ENCODE results near the gene CEP57L1. TPM values are rescaled to one million over a fixed set of nuclear protein-coding genes. Genes with fewer than 3 reads are reported as not detected.

Gene CEP57L1
- total and polyA plus RNA-seq, 7 experiments from 2014 or later, result 3.1 to 17.2 (median 6.5) TPM

- POLR2A ChIA-PET, result interaction anchor here (0.8 kb wide), 1 partner anchor 231 kb away, joined by 3 read pairs; no protein-coding TSS in a partner anchor
- intact Hi-C loops (cut with micrococcal nuclease), result no loop called here
- Mint-ChIP-seq H3K36me3 (peaks cover 0 to 9% (median 4%) of the 10 kb centered on the region in 5 donors), H3K9me3 (no peaks in the 10 kb centered on the region), H3K4me3 (no peak overlapping the region), H3K4me1 (peaks cover 0 to 4% (median 0%) of the 10 kb centered on the region in 7 donors), H3K27me3 (no peaks in the 10 kb centered on the region), H3K27ac (no peak overlapping the region)
- Histone ChIP-seq H3K4me1 (ENCODE audit: control insufficient read depth in 2 of 2, insufficient read depth in 2 of 2, low read length in 2 of 2) (no peaks in the 10 kb centered on the region), H3K36me3 (ENCODE audit: control insufficient read depth in 2 of 3, insufficient read depth in 3 of 3, low read length in 3 of 3) (no peaks in the 10 kb centered on the region), H3K27me3 (ENCODE audit: control insufficient read depth in 2 of 2, insufficient read depth in 2 of 2, low read length in 2 of 2) (no peaks in the 10 kb centered on the region), H3K9me3 (ENCODE audit: control insufficient read depth in 2 of 3, low read length in 3 of 3) (no peaks in the 10 kb centered on the region), H3K27ac (ENCODE audit: low read depth, low read length) (no peak overlapping the region), H3K4me3 (ENCODE audit: low read length) (no peak overlapping the region)
- CTCF ChIA-PET, result no interaction called here
- DNase-seq (no peak), ATAC-seq (no peak)
Observed at GRCh38 chr6:109165392-109165974, 70.2 kb downstream of the CEP57L1 start.

- DNase-seq (no peak), ATAC-seq (no peak)
- Histone ChIP-seq H3K27me3 (ENCODE audit: control insufficient read depth in 2 of 2, insufficient read depth in 2 of 2, low read length in 2 of 2) (no peaks in the 10 kb centered on the region), H3K4me1 (ENCODE audit: control insufficient read depth in 2 of 2, insufficient read depth in 2 of 2, low read length in 2 of 2) (no peaks in the 10 kb centered on the region), H3K27ac (ENCODE audit: low read depth, low read length) (no peak overlapping the region), H3K9me3 (ENCODE audit: control insufficient read depth in 2 of 3, low read length in 3 of 3) (no peaks in the 10 kb centered on the region), H3K36me3 (ENCODE audit: control insufficient read depth in 2 of 3, insufficient read depth in 3 of 3, low read length in 3 of 3) (no peaks in the 10 kb centered on the region), H3K4me3 (ENCODE audit: low read length) (no peak overlapping the region)
- POLR2A ChIA-PET, result no interaction called here
- H3K4me3 Mint-ChIP-seq, result no peak overlapping the region
- intact Hi-C loops (cut with micrococcal nuclease), result no loop called here
- no peak overlapping the region for H3K27ac Mint-ChIP-seq
- H3K9me3 Mint-ChIP-seq, result no peaks in the 10 kb centered on the region
- H3K4me1 Mint-ChIP-seq, result peaks cover 0 to 4% (median 0%) of the 10 kb centered on the region in 7 donors
- peaks cover 0 to 3% (median 0%) of the 10 kb centered on the region in 5 donors for H3K27me3 Mint-ChIP-seq
- peaks cover 0 to 7% (median 2%) of the 10 kb centered on the region in 5 donors for H3K36me3 Mint-ChIP-seq
- CTCF ChIA-PET, result no interaction called here
Observed at GRCh38 chr6:109166673-109167072, 71.4 kb downstream of the CEP57L1 start.

- CTCF ChIA-PET, result no interaction called here
- H3K4me3 Mint-ChIP-seq, result no peak overlapping the region
Observed at GRCh38 chr6:109167562-109167961, 72.3 kb downstream of the CEP57L1 start.

GRCh38 chr6:109170333-109170732 is 75.0 kb downstream of the CEP57L1 start:
- Histone ChIP-seq H3K4me3 (ENCODE audit: low read length) (no peak overlapping the region), H3K27me3 (ENCODE audit: control insufficient read depth in 2 of 2, insufficient read depth in 2 of 2, low read length in 2 of 2) (no peaks in the 10 kb centered on the region), H3K4me1 (ENCODE audit: control insufficient read depth in 2 of 2, insufficient read depth in 2 of 2, low read length in 2 of 2) (no peaks in the 10 kb centered on the region), H3K9me3 (ENCODE audit: control insufficient read depth in 2 of 3, low read length in 3 of 3) (no peaks in the 10 kb centered on the region), H3K36me3 (ENCODE audit: control insufficient read depth in 2 of 3, insufficient read depth in 3 of 3, low read length in 3 of 3) (no peaks in the 10 kb centered on the region), H3K27ac (ENCODE audit: low read depth, low read length) (no peak overlapping the region)
- Mint-ChIP-seq H3K27ac (no peak overlapping the region), H3K27me3 (peaks cover 5 to 8% (median 6%) of the 10 kb centered on the region in 5 donors), H3K4me3 (no peak overlapping the region), H3K9me3 (peaks cover 0 to 4% (median 0%) of the 10 kb centered on the region in 11 donors), H3K36me3 (peaks cover 0 to 4% (median 0%) of the 10 kb centered on the region in 5 donors), H3K4me1 (peaks cover 0 to 4% (median 0%) of the 10 kb centered on the region in 7 donors)
- ATAC-seq, result no peak
- ChIA-PET POLR2A (no interaction called here), CTCF (no interaction called here)
- no peak for DNase-seq
- intact Hi-C loops (cut with micrococcal nuclease), result no loop called here

More at GRCh38 chr6:109167562-109167961, 72.3 kb downstream of the CEP57L1 start:
- no peaks in the 10 kb centered on the region for H3K9me3 Mint-ChIP-seq
- DNase-seq, result no peak
- no peak for ATAC-seq
- peaks cover 0 to 4% (median 0%) of the 10 kb centered on the region in 7 donors for H3K4me1 Mint-ChIP-seq
- no peaks in the 10 kb centered on the region for H3K9me3 ChIP-seq (ENCODE audit: control insufficient read depth in 2 of 3, low read length in 3 of 3)
- no peak overlapping the region for H3K4me3 ChIP-seq (ENCODE audit: low read length)
- peaks cover 0 to 3% (median 0%) of the 10 kb centered on the region in 5 donors for H3K27me3 Mint-ChIP-seq
- H3K36me3 ChIP-seq (ENCODE audit: control insufficient read depth in 2 of 3, insufficient read depth in 3 of 3, low read length in 3 of 3), result no peaks in the 10 kb centered on the region
- H3K27ac ChIP-seq (ENCODE audit: low read depth, low read length), result no peak overlapping the region
- H3K36me3 Mint-ChIP-seq, result peaks cover 0 to 7% (median 0%) of the 10 kb centered on the region in 5 donors
- H3K27ac Mint-ChIP-seq, result no peak overlapping the region
- no peaks in the 10 kb centered on the region for H3K4me1 ChIP-seq (ENCODE audit: control insufficient read depth in 2 of 2, insufficient read depth in 2 of 2, low read length in 2 of 2)
- POLR2A ChIA-PET, result no interaction called here
- intact Hi-C loops (cut with micrococcal nuclease), result no loop called here
- no peaks in the 10 kb centered on the region for H3K27me3 ChIP-seq (ENCODE audit: control insufficient read depth in 2 of 2, insufficient read depth in 2 of 2, low read length in 2 of 2)

GRCh38 chr6:109172101-109172746 is 76.9 kb downstream of the CEP57L1 start:
- peaks cover 0 to 12% (median 0%) of the 10 kb centered on the region in 11 donors for H3K9me3 Mint-ChIP-seq
- Histone ChIP-seq H3K27ac (ENCODE audit: low read depth, low read length) (no peak overlapping the region), H3K36me3 (ENCODE audit: control insufficient read depth in 2 of 3, insufficient read depth in 3 of 3, low read length in 3 of 3) (no peaks in the 10 kb centered on the region), H3K9me3 (ENCODE audit: control insufficient read depth in 2 of 3, low read length in 3 of 3) (no peaks in the 10 kb centered on the region), H3K27me3 (ENCODE audit: control insufficient read depth in 2 of 2, insufficient read depth in 2 of 2, low read length in 2 of 2) (no peaks in the 10 kb centered on the region), H3K4me1 (ENCODE audit: control insufficient read depth in 2 of 2, insufficient read depth in 2 of 2, low read length in 2 of 2) (no peaks in the 10 kb centered on the region), H3K4me3 (ENCODE audit: low read length) (no peak overlapping the region)
- peaks cover 0 to 4% (median 0%) of the 10 kb centered on the region in 5 donors for H3K36me3 Mint-ChIP-seq
- H3K4me1 Mint-ChIP-seq, result peaks cover 0 to 4% (median 0%) of the 10 kb centered on the region in 7 donors
- ATAC-seq (no peak), DNase-seq (no peak)
- H3K27ac Mint-ChIP-seq, result no peak overlapping the region
- peaks cover 19 to 24% (median 19%) of the 10 kb centered on the region in 5 donors for H3K27me3 Mint-ChIP-seq
- intact Hi-C loops (cut with micrococcal nuclease), result no loop called here
- ChIA-PET POLR2A (no interaction called here), CTCF (no interaction called here)
- H3K4me3 Mint-ChIP-seq, result no peak overlapping the region

- peaks cover 0 to 4% (median 0%) of the 10 kb centered on the region in 5 donors for H3K36me3 Mint-ChIP-seq
- Histone ChIP-seq H3K4me3 (ENCODE audit: low read length) (no peak overlapping the region), H3K27me3 (ENCODE audit: control insufficient read depth in 2 of 2, insufficient read depth in 2 of 2, low read length in 2 of 2) (no peaks in the 10 kb centered on the region), H3K27ac (ENCODE audit: low read depth, low read length) (no peak overlapping the region), H3K9me3 (ENCODE audit: control insufficient read depth in 2 of 3, low read length in 3 of 3) (no peaks in the 10 kb centered on the region), H3K36me3 (ENCODE audit: control insufficient read depth in 2 of 3, insufficient read depth in 3 of 3, low read length in 3 of 3) (no peaks in the 10 kb centered on the region), H3K4me1 (ENCODE audit: control insufficient read depth in 2 of 2, insufficient read depth in 2 of 2, low read length in 2 of 2) (no peaks in the 10 kb centered on the region)
- H3K4me3 Mint-ChIP-seq, result no peak overlapping the region
- ATAC-seq (no peak), DNase-seq (no peak)
- peaks cover 22 to 42% (median 29%) of the 10 kb centered on the region in 5 donors for H3K27me3 Mint-ChIP-seq
- POLR2A ChIA-PET, result no interaction called here
- peaks cover 0 to 13% (median 0%) of the 10 kb centered on the region in 11 donors for H3K9me3 Mint-ChIP-seq
- no peaks in the 10 kb centered on the region for H3K4me1 Mint-ChIP-seq
- intact Hi-C loops (cut with micrococcal nuclease), result no loop called here
- no peak overlapping the region for H3K27ac Mint-ChIP-seq
- CTCF ChIA-PET, result interaction anchor here (0.7 kb wide), 1 partner anchor 191 kb away, joined by 3 read pairs; no protein-coding TSS in a partner anchor
Observed at GRCh38 chr6:109174916-109175315, 79.6 kb downstream of the CEP57L1 start.
